ENCODE measurements around the gene HMCN2. TPM values are rescaled to one million over a fixed set of nuclear protein-coding genes. Genes with fewer than 3 reads are reported as not detected.

Gene HMCN2
- total RNA-seq, 6 experiments from 2014 or later, result 0.31 to 2.0 (median 1.1) TPM

- Histone ChIP-seq H3K4me1 (no peaks in the 10 kb centered on the region), H3K4me3 (no peak overlapping the region), H3K9me3 (no peaks in the 10 kb centered on the region), H3K27ac (no peak overlapping the region), H3K36me3 (peaks cover 0 to 93% (median 32%) of the 10 kb centered on the region in 4 donors), H3K27me3 (no peaks in the 10 kb centered on the region)
- intact Hi-C loops (cut with DNase I), result loop anchor here (5.0 kb wide), 2 partner anchors 193 to 203 kb away; no protein-coding TSS in a partner anchor
- WGBS (ENCODE audit: insufficient coverage, low coverage, low lambda C conversion rate, missing lambda C conversion rate), result 67% methylated on average over 15 of the region's 15 CpGs
- no peak for ATAC-seq
- no peak for TF ChIP-seq POLR2A (IDR thresholded peaks at IDR 0.05)
- TF ChIP-seq CTCF (IDR thresholded peaks at IDR 0.05), result no peak
- no peak for DNase-seq
These were observed 208.5 kb downstream of the HMCN2 start for GRCh38 chr9:130474106-130474505.

GRCh38 chr9:130476151-130476730, 210.7 kb downstream of the HMCN2 start:
- no peak overlapping the region for H3K4me3 ChIP-seq
- H3K27me3 ChIP-seq, result no peaks in the 10 kb centered on the region
- H3K9me3 ChIP-seq, result no peaks in the 10 kb centered on the region
- no peak for DNase-seq
- H3K36me3 ChIP-seq, result peaks cover 0 to 92% (median 28%) of the 10 kb centered on the region in 4 donors
- TF ChIP-seq POLR2A (IDR thresholded peaks at IDR 0.05), result no peak
- TF ChIP-seq CTCF (IDR thresholded peaks at IDR 0.05), result no peak
- no peaks in the 10 kb centered on the region for H3K4me1 ChIP-seq
- no peak for ATAC-seq
- no peak overlapping the region for H3K27ac ChIP-seq
- intact Hi-C loops (cut with DNase I), result no loop called here
- WGBS (ENCODE audit: insufficient coverage, low coverage, low lambda C conversion rate, missing lambda C conversion rate), result 83% methylated on average over 15 of the region's 21 CpGs

GRCh38 chr9:130477564-130477963, 212.0 kb downstream of the HMCN2 start:
- ATAC-seq, result peak in 2 of 4 donors; percentile 2 to 3
- Histone ChIP-seq H3K9me3 (no peaks in the 10 kb centered on the region), H3K4me3 (no peak overlapping the region), H3K27ac (no peak overlapping the region), H3K4me1 (no peaks in the 10 kb centered on the region), H3K36me3 (peaks cover 0 to 92% (median 27%) of the 10 kb centered on the region in 4 donors), H3K27me3 (no peaks in the 10 kb centered on the region)
- TF ChIP-seq POLR2A (IDR thresholded peaks at IDR 0.05) (no peak), CTCF (IDR thresholded peaks at IDR 0.05) (no peak)
- intact Hi-C loops (cut with DNase I), result no loop called here
- DNase-seq, result no peak
- WGBS (ENCODE audit: insufficient coverage, low coverage, low lambda C conversion rate, missing lambda C conversion rate), result no CpG with 5 or more reads among the region's 12 CpGs

GRCh38 chr9:130478152-130478551, 212.6 kb downstream of the HMCN2 start:
- Histone ChIP-seq H3K9me3 (no peaks in the 10 kb centered on the region), H3K4me3 (no peak overlapping the region), H3K4me1 (no peaks in the 10 kb centered on the region), H3K36me3 (peaks cover 0 to 90% (median 27%) of the 10 kb centered on the region in 4 donors), H3K27ac (no peak overlapping the region), H3K27me3 (no peaks in the 10 kb centered on the region)
- DNase-seq (no peak), ATAC-seq (no peak)
- WGBS (ENCODE audit: insufficient coverage, low coverage, low lambda C conversion rate, missing lambda C conversion rate), result 83% methylated on average over 1 of the region's 9 CpGs
- TF ChIP-seq CTCF (IDR thresholded peaks at IDR 0.05) (no peak), POLR2A (IDR thresholded peaks at IDR 0.05) (no peak)
- intact Hi-C loops (cut with DNase I), result no loop called here

All from right lobe of liver (tissue), 6 donors.